Activated naive CD4-positive, alpha-beta T cell treated with anti-CD3 and anti-CD28 coated beads, Interleukin-2, amount 10 ng/mL, durations not matched to agents 5 hours and 36 hours (primary cell): ENCODE data around the gene CES4A. TPM values are rescaled to one million over a fixed set of nuclear protein-coding genes. Genes with fewer than 3 reads are reported as not detected.

Experiments
- total RNA-seq, 2 experiments: library from RNA; stranded (reverse); gene quantifications; one replicate each; pipeline ENCODE4 v1.2.3, GENCODE V29; 2021

CES4A gene
- total RNA-seq: 10 to 100 TPM; 55.5 to 61.9 TPM

GRCh38 chr16:66988197-66988788, at the start of gene CES4A:
TSS of gene CES4A (plus strand) at chr16:66988589. CDS start at chr16:66988773, 184 bp downstream.

GRCh38 chr16:66961065-66961744, 27.2 kb upstream of the CES4A start, which contains the start of gene CES3:
TSS of gene CES3 (plus strand) at chr16:66961266. CDS start at chr16:66961308, 42 bp downstream.

GRCh38 chr16:67028696-67029253, 40.4 kb downstream of the CES4A start, which contains the start of gene CBFB:
TSS of gene CBFB (plus strand) at chr16:67029149. CDS start at chr16:67029408, 259 bp downstream.

Other genes with a start within 250 kb of the CES4A start
- 10 to 100 TPM; 43.3 to 56.5 TPM for gene DYNC1LI2, start 237.0 kb upstream of the CES4A start, total RNA-seq
- not detected for gene TERB1, start 187.0 kb upstream of the CES4A start, total RNA-seq
- gene NAE1, start 157.6 kb upstream of the CES4A start, total RNA-seq: 10 to 100 TPM; 58.4 to 61.5 TPM
- gene CA7, start 144.2 kb upstream of the CES4A start, total RNA-seq: not detected
- 10 to 100 TPM; 19.8 to 23.4 TPM for gene PDP2, start 108.1 kb upstream of the CES4A start, total RNA-seq
- not detected for gene CDH16, start 69.7 kb upstream of the CES4A start, total RNA-seq
- gene RRAD, start 63.1 kb upstream of the CES4A start, total RNA-seq: under 1 TPM; 0.29 to 0.38 TPM
- 10 to 100 TPM; 84.4 to 95.3 TPM for gene CIAO2B, start 54.2 kb upstream of the CES4A start, total RNA-seq
- gene CES2, start 53.1 kb upstream of the CES4A start, total RNA-seq: 10 to 100 TPM; 34.3 to 35.8 TPM
- gene CES3, start 27.3 kb upstream of the CES4A start, total RNA-seq: 1 to 10 TPM; 4.8 to 4.9 TPM
- 100 to 1,000 TPM; 246 to 271 TPM for gene CBFB, start 40.6 kb downstream of the CES4A start, total RNA-seq
- gene PHAF1, start 121.4 kb downstream of the CES4A start, total RNA-seq: 10 to 100 TPM; 15.9 to 17.3 TPM
- 10 to 100 TPM; 12.6 to 13.6 TPM for gene B3GNT9, start 162.4 kb downstream of the CES4A start, total RNA-seq
- 10 to 100 TPM; 87.4 to 89.2 TPM for gene TRADD, start 171.3 kb downstream of the CES4A start, total RNA-seq
- gene FBXL8, start 171.4 kb downstream of the CES4A start, total RNA-seq: 10 to 100 TPM; 79.6 to 83.9 TPM
- 100 to 1,000 TPM; 195 to 227 TPM for gene HSF4, start 176.2 kb downstream of the CES4A start, total RNA-seq
- gene NOL3, start 181.9 kb downstream of the CES4A start, total RNA-seq: 10 to 100 TPM; 55.3 to 58.6 TPM
- 10 to 100 TPM; 67.6 to 74.4 TPM for gene MATCAP1, start 195.4 kb downstream of the CES4A start, total RNA-seq
- gene EXOC3L1, start 201.5 kb downstream of the CES4A start, total RNA-seq: not detected
- gene E2F4, start 203.6 kb downstream of the CES4A start, total RNA-seq: 10 to 100 TPM; 93.6 to 99.7 TPM
- 1 to 10 TPM; 6.2 to 6.5 TPM for gene ELMO3, start 210.5 kb downstream of the CES4A start, total RNA-seq
- gene TMEM208, start 238.5 kb downstream of the CES4A start, total RNA-seq: 10 to 100 TPM; 32.1 to 33.8 TPM